ENCODE results near the gene NR2C2. TPM values are rescaled to one million over a fixed set of nuclear protein-coding genes. Genes with fewer than 3 reads are reported as not detected.

NR2C2 gene
- total RNA-seq, 1 experiment from 2014 or later = 50.8 TPM

- ATAC-seq = no peak
- no peaks in the 10 kb centered on the region for H3K4me1 Mint-ChIP-seq
- peaks cover 42% of the 10 kb centered on the region for H3K36me3 Mint-ChIP-seq
- TF ChIP-seq ATF2 (CRISPR knock-in tag; IDR thresholded peaks at IDR 0.05; ENCODE audit: borderline replicate concordance, low read depth) = no peak
- TF ChIP-seq SP1 (CRISPR knock-in tag; conservative IDR thresholded peaks at IDR 0.05) = no peak
- no peak for TF ChIP-seq TEAD4 (CRISPR knock-in tag; IDR thresholded peaks at IDR 0.05)
- TF ChIP-seq SMAD3 (CRISPR knock-in tag; IDR thresholded peaks at IDR 0.05; ENCODE audit: borderline replicate concordance) = no peak
- no peak for TF ChIP-seq CBFB (CRISPR knock-in tag; IDR thresholded peaks at IDR 0.05; ENCODE audit: low read depth)
- TF ChIP-seq ELF4 (CRISPR knock-in tag; IDR thresholded peaks at IDR 0.05; ENCODE audit: low read depth) = no peak
- TF ChIP-seq STAT6 (CRISPR knock-in tag; conservative IDR thresholded peaks at IDR 0.05; ENCODE audit: low read depth) = no peak
- TF ChIP-seq ZBTB43 (CRISPR knock-in tag; IDR thresholded peaks at IDR 0.05) = no peak
- TF ChIP-seq KAT7 (CRISPR knock-in tag; IDR thresholded peaks at IDR 0.05; ENCODE audit: borderline replicate concordance) = no peak
- H3K27me3 Mint-ChIP-seq (ENCODE audit: low read depth) = no peaks in the 10 kb centered on the region
- POLR2A ChIA-PET = interaction anchor here (1.0 kb wide), 1 partner anchor 77 kb away, joined by 3 read pairs; no protein-coding TSS in a partner anchor
- H3K27ac Mint-ChIP-seq = no peak overlapping the region
- no peak for DNase-seq (ENCODE audit: low spot score)
- no peaks in the 10 kb centered on the region for H3K9me3 Mint-ChIP-seq
- CTCF ChIA-PET = interaction anchor here (0.6 kb wide), 1 partner anchor 41 kb away, joined by 3 read pairs; no protein-coding TSS in a partner anchor
- no peak overlapping the region for H3K4me3 Mint-ChIP-seq
Measured at GRCh38 chr3:15010664-15011063, 63.3 kb downstream of the NR2C2 start.

- CTCF ChIA-PET = interaction anchor here (0.6 to 1.0 kb wide), 2 partner anchors 40 kb away, joined by 3 read pairs; no protein-coding TSS in a partner anchor
- Mint-ChIP-seq H3K4me1 (no peaks in the 10 kb centered on the region), H3K36me3 (peaks cover 46% of the 10 kb centered on the region), H3K4me3 (no peak overlapping the region), H3K27ac (no peak overlapping the region), H3K27me3 (ENCODE audit: low read depth) (no peaks in the 10 kb centered on the region), H3K9me3 (no peaks in the 10 kb centered on the region)
- DNase-seq (ENCODE audit: low spot score) (no peak), ATAC-seq (no peak)
- POLR2A ChIA-PET = interaction anchor here (1.0 kb wide), 1 partner anchor 78 kb away, joined by 3 read pairs; no protein-coding TSS in a partner anchor
- TF ChIP-seq ZNF532 (CRISPR knock-in tag; IDR thresholded peaks at IDR 0.05; ENCODE audit: borderline replicate concordance) = no peak
- no peak for TF ChIP-seq AFF4 (CRISPR knock-in tag; IDR thresholded peaks at IDR 0.05; ENCODE audit: borderline replicate concordance)
- TF ChIP-seq GTF2I (CRISPR knock-in tag; conservative IDR thresholded peaks at IDR 0.05) = no peak
- no peak for TF ChIP-seq OVOL2 (CRISPR knock-in tag; IDR thresholded peaks at IDR 0.05; ENCODE audit: borderline replicate concordance)
- TF ChIP-seq CDX4 (CRISPR knock-in tag; IDR thresholded peaks at IDR 0.05; ENCODE audit: borderline replicate concordance) = no peak
- TF ChIP-seq HMGA2 (CRISPR knock-in tag; IDR thresholded peaks at IDR 0.05) = no peak
- TF ChIP-seq ELF4 (CRISPR knock-in tag; IDR thresholded peaks at IDR 0.05; ENCODE audit: low read depth) = no peak
- no peak for TF ChIP-seq FOXK1 (CRISPR knock-in tag; IDR thresholded peaks at IDR 0.05)
- no peak for TF ChIP-seq ERG (CRISPR knock-in tag; IDR thresholded peaks at IDR 0.05)
Measured at GRCh38 chr3:15011174-15011573, 63.8 kb downstream of the NR2C2 start.
